RWPE1 (cell line): Measurements from ENCODE around the gene UBE2N.

Source experiments
- CTCF ChIA-PET: fragments of 350-600 bp; sonication (Branson Sonifier 250); formaldehyde crosslinking; extraction: SDS; loops from one replicate; lab custom pipeline; 2021; lab: Yijun Ruan, JAX
- POLR2A ChIA-PET: fragments of 400-600 bp; formaldehyde crosslinking; extraction: SDS; loops from one replicate; lab custom pipeline; 2020; ENCODE audit warnings: antibody characterized with exemption; ENCODE audit not compliant: low non-redundant PET; lab: Yijun Ruan, JAX
- DNase-seq: peaks from one replicate; pipeline ENCODE4 v3.0.0; 2012; ENCODE audit warnings: low spot score
- H3K27ac ChIP-seq: fragments of 450-650 bp; 2 replicates; pipeline ENCODE4 v1.5.1; 2017
- CTCF ChIP-seq: fragments of 450-650 bp; conservative IDR thresholded peaks from 2 replicates; pipeline ENCODE4 v1.5.1; 2017; ENCODE audit warnings: low read depth, mild to moderate bottlenecking

UBE2N gene

GRCh38 chr12:93427779-93428564 lies 13.8 kb downstream of the UBE2N start:
- no peak overlapping the region for H3K27ac ChIP-seq
- POLR2A ChIA-PET = no interaction called here
- CTCF ChIA-PET = interaction anchor here (0.6 to 0.9 kb wide), 3 partner anchors 8 to 431 kb away, joined by 3 read pairs; no protein-coding TSS in a partner anchor
- DNase-seq = no peak
- no peak for TF ChIP-seq CTCF

GRCh38 chr12:93426412-93426805 lies 15.3 kb downstream of the UBE2N start:
- ChIA-PET POLR2A (no interaction called here), CTCF (interaction anchor here (0.6 kb wide), 2 partner anchors 147 to 796 kb away, joined by 3 read pairs; no protein-coding TSS in a partner anchor)
- TF ChIP-seq CTCF = no peak
- no peak for DNase-seq
- no peak overlapping the region for H3K27ac ChIP-seq

GRCh38 chr12:93425736-93426411 lies 15.9 kb downstream of the UBE2N start:
- ChIA-PET CTCF (interaction anchor here (0.6 kb wide), 1 partner anchor 797 kb away, joined by 3 read pairs; no protein-coding TSS in a partner anchor), POLR2A (no interaction called here)
- no peak overlapping the region for H3K27ac ChIP-seq
- DNase-seq = no peak
- no peak for TF ChIP-seq CTCF

GRCh38 chr12:93422050-93422449 lies 19.7 kb downstream of the UBE2N start:
- TF ChIP-seq CTCF = no peak
- CTCF ChIA-PET = no interaction called here
- DNase-seq = no peak
- H3K27ac ChIP-seq = no peak overlapping the region
- POLR2A ChIA-PET = no interaction called here

- TF ChIP-seq CTCF = peak; percentile 70
- CTCF ChIA-PET = interaction anchor here (0.5 to 1.3 kb wide), 18 partner anchors 9 to 635 kb away, joined by 3 to 13 read pairs (median 4); no protein-coding TSS in a partner anchor
- H3K27ac ChIP-seq = no peak overlapping the region
- peak; percentile 42 for DNase-seq
- POLR2A ChIA-PET = no interaction called here
Measured at GRCh38 chr12:93419388-93420034, 22.2 kb downstream of the UBE2N start.

GRCh38 chr12:93417967-93418480 lies 23.7 kb downstream of the UBE2N start:
- ChIA-PET POLR2A (no interaction called here), CTCF (no interaction called here)
- no peak overlapping the region for H3K27ac ChIP-seq
- TF ChIP-seq CTCF = no peak
- no peak for DNase-seq
